ENCODE data around the gene ERBIN. TPM values are rescaled to one million over a fixed set of nuclear protein-coding genes. Genes with fewer than 3 reads are reported as not detected.
A peak's percentile ranks its signal among the peaks of the same experiment; 100 is the strongest.

Gene ERBIN
- total RNA-seq, 1 experiment from 2014 or later, result 143 TPM

DNA sequence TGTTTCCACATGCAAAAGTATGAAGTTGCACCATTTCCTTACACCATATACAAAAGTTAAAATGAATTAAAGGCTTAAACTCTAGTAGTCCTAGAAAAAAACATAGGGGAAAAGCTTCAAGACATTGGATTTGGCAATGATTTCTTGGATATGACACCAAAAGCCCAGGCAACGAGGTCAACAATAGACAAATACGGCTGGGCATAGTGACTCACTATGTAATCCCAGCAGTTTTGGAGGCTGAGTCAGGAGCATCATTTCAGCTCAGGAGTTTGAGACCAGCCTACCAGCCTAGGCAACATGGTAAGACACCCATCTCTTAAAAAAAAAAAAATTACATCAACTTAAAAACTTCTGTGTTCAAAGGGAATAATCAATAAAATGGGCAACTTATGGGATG lies 186.8 kb downstream of the ERBIN start:
- Histone ChIP-seq H3K36me3 (ENCODE audit: low read depth) (no peaks in the 10 kb centered on the region), H3K4me3 (no peak overlapping the region), H3K27me3 (ENCODE audit: insufficient read depth, low read depth) (no peaks in the 10 kb centered on the region), H3F3A (ENCODE audit: insufficient read depth, low read depth) (0 out of 2 replicates have a peak, but pooled peaks cover 4% of the 10 kb centered on the region), H3K27ac (no peak overlapping the region), H3K4me1 (replicated peaks; ENCODE audit: insufficient read depth) (no peaks in the 10 kb centered on the region), H2AFZ (no peak overlapping the region), H3K79me2 (ENCODE audit: low read depth) (no peaks in the 10 kb centered on the region), H4K20me1 (ENCODE audit: insufficient read depth) (no peaks in the 10 kb centered on the region), H3K4me2 (no peak overlapping the region), H3K9me2 (ENCODE audit: insufficient read depth) (no peaks in the 10 kb centered on the region), H3K9me3 (ENCODE audit: insufficient read depth, low read depth) (peaks cover 22% of the 10 kb centered on the region)
- DNase-seq, result peak in 1 of 2 experiments; percentile 64
- ChIA-PET CTCF (no interaction called here), POLR2A (ENCODE audit: unreplicated experiment) (no interaction called here)
- intact Hi-C loops (cut with micrococcal nuclease; ENCODE audit: unreplicated experiment), result no loop called here
- TF ChIP-seq, protein P1, sequence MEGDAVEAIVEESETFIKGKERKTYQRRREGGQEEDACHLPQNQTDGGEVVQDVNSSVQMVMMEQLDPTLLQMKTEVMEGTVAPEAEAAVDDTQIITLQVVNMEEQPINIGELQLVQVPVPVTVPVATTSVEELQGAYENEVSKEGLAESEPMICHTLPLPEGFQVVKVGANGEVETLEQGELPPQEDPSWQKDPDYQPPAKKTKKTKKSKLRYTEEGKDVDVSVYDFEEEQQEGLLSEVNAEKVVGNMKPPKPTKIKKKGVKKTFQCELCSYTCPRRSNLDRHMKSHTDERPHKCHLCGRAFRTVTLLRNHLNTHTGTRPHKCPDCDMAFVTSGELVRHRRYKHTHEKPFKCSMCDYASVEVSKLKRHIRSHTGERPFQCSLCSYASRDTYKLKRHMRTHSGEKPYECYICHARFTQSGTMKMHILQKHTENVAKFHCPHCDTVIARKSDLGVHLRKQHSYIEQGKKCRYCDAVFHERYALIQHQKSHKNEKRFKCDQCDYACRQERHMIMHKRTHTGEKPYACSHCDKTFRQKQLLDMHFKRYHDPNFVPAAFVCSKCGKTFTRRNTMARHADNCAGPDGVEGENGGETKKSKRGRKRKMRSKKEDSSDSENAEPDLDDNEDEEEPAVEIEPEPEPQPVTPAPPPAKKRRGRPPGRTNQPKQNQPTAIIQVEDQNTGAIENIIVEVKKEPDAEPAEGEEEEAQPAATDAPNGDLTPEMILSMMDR (conservative IDR thresholded peaks at IDR 0.05), result no peak
- TF ChIP-seq EZH2 (IDR thresholded peaks at IDR 0.05; ENCODE audit: low read depth), result no peak
- no TSS peak for BruUV-seq (replicated peaks)

DNA sequence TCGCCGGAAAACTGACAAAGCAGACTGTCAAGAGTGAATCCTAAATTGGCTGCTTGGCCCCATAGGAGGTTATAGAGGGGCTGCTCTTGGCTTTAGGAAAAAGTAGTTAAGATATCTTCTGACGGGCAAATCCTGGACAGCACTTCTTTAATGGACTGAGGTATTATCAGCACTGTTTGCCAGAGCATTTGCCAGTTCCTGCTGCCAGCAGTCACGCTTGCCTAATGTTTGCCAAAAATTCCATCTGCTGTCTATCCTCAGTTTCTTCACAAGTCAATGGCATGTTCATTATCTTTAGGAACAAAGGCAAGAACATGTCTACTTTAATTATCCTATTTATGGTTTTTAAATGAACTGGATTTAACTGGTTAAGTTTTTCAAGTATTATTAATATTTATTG lies 191.9 kb downstream of the ERBIN start:
- H3F3A ChIP-seq (ENCODE audit: insufficient read depth, low read depth), result no peaks in the 10 kb centered on the region
- no peaks in the 10 kb centered on the region for H3K9me3 ChIP-seq (ENCODE audit: insufficient read depth, low read depth)
- H3K36me3 ChIP-seq (ENCODE audit: low read depth), result no peaks in the 10 kb centered on the region
- DNase-seq, result no peak
- intact Hi-C loops (cut with micrococcal nuclease; ENCODE audit: unreplicated experiment), result no loop called here
- H3K4me2 ChIP-seq, result no peak overlapping the region
- ChIA-PET CTCF (no interaction called here), POLR2A (ENCODE audit: unreplicated experiment) (no interaction called here)
- H3K4me1 ChIP-seq (replicated peaks; ENCODE audit: insufficient read depth), result peaks cover 7% of the 10 kb centered on the region
- BruUV-seq (replicated peaks), result no TSS peak
- no peak overlapping the region for H3K4me3 ChIP-seq
- TF ChIP-seq, protein P1 (conservative IDR thresholded peaks at IDR 0.05), result no peak
- TF ChIP-seq EZH2 (IDR thresholded peaks at IDR 0.05; ENCODE audit: low read depth), result no peak
- no peaks in the 10 kb centered on the region for H3K79me2 ChIP-seq (ENCODE audit: low read depth)
- no peak overlapping the region for H2AFZ ChIP-seq
- no peaks in the 10 kb centered on the region for H4K20me1 ChIP-seq (ENCODE audit: insufficient read depth)
- no peaks in the 10 kb centered on the region for H3K27me3 ChIP-seq (ENCODE audit: insufficient read depth, low read depth)
- no peak overlapping the region for H3K27ac ChIP-seq
- H3K9me2 ChIP-seq (ENCODE audit: insufficient read depth), result no peaks in the 10 kb centered on the region

DNA sequence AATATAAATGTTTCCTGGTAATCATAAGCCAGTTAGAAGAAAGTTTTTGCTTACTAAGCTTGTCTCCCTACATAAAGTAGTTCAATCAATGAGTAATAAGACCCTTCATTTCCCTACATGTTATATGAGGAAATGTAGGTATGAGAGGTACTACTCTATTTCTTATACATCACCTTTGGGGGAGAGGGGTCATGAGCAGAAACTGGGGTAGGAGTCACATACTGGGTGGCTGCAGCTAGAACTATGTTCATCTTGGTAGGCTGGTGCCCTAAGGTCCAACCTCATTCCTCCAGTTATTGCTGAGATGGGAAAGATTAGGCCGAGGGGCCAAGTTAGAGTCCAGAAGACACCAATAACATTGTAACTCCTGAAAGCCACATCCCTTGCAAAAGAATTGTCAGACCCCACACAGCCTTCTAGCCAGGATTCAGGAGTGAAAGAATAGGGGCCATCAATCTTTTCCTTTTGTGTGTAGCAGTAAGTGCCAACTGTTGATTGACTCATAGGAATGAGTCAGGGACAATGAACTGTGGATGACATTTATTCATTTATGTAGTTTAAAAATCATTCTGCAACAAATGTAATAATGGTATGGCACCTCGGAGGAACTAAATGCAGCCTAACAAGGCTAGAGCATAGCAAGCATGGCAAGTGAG lies 196.1 kb downstream of the ERBIN start:
- H3F3A ChIP-seq (ENCODE audit: insufficient read depth, low read depth), result no peaks in the 10 kb centered on the region
- no peaks in the 10 kb centered on the region for H4K20me1 ChIP-seq (ENCODE audit: insufficient read depth)
- no peak overlapping the region for H3K4me3 ChIP-seq
- TF ChIP-seq, protein P1 (conservative IDR thresholded peaks at IDR 0.05), result no peak
- TF ChIP-seq EZH2 (IDR thresholded peaks at IDR 0.05; ENCODE audit: low read depth), result no peak
- no peaks in the 10 kb centered on the region for H3K9me2 ChIP-seq (ENCODE audit: insufficient read depth)
- DNase-seq, result no peak
- peaks cover 7% of the 10 kb centered on the region for H3K4me1 ChIP-seq (replicated peaks; ENCODE audit: insufficient read depth)
- BruUV-seq (replicated peaks), result no TSS peak
- H3K4me2 ChIP-seq, result no peak overlapping the region
- H3K9me3 ChIP-seq (ENCODE audit: insufficient read depth, low read depth), result no peaks in the 10 kb centered on the region
- H3K36me3 ChIP-seq (ENCODE audit: low read depth), result no peaks in the 10 kb centered on the region
- no peak overlapping the region for H2AFZ ChIP-seq
- ChIA-PET CTCF (no interaction called here), POLR2A (ENCODE audit: unreplicated experiment) (no interaction called here)
- no peaks in the 10 kb centered on the region for H3K79me2 ChIP-seq (ENCODE audit: low read depth)
- H3K27me3 ChIP-seq (ENCODE audit: insufficient read depth, low read depth), result no peaks in the 10 kb centered on the region
- intact Hi-C loops (cut with micrococcal nuclease; ENCODE audit: unreplicated experiment), result no loop called here
- H3K27ac ChIP-seq, result no peak overlapping the region

Data from PC-9 (cell line).